Glomerular visceral epithelial cell (primary cell): ENCODE data around the gene CLIP4.
"Not testable (repeated sequence)": the region's sequence is repeated elsewhere in the genome, so short reads cannot be mapped to it uniquely, and the experiment has no call there.

ENCODE experiments used
- DNase-seq: peaks from one replicate; pipeline ENCODE4 v3.0.0-alpha.2; 2016; ENCODE audit errors: extremely low spot score

The CLIP4 gene

GRCh38 chr2:29114946-29115609 lies at the start of gene CLIP4:
CLIP4 (plus strand) TSS chr2:29115415; CDS start chr2:29121389, 5,974 bp downstream.
- peak; percentile 36 for DNase-seq

GRCh38 chr2:29066271-29066860 lies 48.8 kb upstream of the CLIP4 start:
- no peak for DNase-seq

GRCh38 chr2:29066997-29067605 lies 48.1 kb upstream of the CLIP4 start:
- DNase-seq, result no peak

- no peak for DNase-seq
Measured at GRCh38 chr2:29068513-29068912, 46.7 kb upstream of the CLIP4 start.

DNA sequence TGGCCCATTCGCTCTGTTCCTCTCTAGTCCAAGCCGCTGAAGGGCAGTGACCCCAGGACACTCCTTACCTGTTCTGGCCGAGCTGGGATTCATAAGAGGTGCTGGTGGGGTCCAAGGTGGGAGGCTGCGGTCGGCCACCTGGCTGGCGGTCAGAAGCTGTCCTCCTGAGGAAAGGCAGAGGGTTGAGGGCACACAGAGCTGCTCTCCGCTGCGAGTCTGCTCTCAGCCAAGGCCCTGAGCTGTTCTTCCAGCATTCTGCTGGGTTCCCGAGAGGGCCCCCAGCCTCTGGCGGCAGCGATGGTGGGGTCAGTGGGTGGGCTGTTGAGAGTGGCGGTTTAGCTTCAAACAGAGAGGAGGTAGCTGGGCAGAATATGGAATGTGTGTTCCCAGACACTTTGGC lies 44.7 kb upstream of the CLIP4 start:
- no peak for DNase-seq

- no peak for DNase-seq
Measured at GRCh38 chr2:29071032-29071975, 43.9 kb upstream of the CLIP4 start.

GRCh38 chr2:29072251-29072650 lies 43.0 kb upstream of the CLIP4 start:
- DNase-seq, result no peak

DNA sequence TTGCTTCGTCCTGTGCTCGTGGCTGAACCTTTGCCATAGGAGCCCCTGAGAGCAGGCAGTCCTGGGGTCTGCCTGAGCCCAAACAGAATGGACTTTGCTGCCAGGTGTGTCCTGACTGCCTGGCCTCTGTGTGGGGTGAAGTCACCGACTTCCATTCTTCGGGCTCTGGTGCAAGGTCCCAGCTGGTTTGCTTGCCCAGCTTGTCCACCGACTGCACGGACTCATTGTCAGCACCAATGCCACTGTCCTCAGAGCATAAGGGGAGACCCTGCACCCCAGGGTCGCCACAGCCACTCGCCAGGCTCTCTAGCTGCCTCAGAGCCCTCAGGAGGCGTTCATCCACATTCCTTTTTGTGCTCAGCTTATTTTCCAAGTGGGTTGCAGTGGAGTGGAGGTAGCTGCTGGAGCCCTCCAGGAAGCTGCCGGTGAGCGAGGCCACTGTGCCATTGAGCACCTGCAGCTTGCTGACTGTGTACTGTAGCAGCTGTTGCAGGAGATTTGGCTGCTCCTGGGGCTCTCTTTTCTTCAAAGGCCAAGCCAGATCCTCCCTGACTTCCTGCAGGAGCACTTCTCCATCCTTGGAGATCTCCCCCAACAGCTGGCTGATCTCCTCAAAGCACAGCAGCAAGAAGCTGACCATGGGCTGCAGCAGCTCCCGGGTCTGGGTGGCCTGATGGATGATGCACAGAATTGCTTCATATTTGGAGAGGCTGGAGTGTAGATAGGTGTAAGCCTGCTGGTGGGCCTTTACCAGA lies 42.1 kb upstream of the CLIP4 start:
- DNase-seq, result no peak

DNA sequence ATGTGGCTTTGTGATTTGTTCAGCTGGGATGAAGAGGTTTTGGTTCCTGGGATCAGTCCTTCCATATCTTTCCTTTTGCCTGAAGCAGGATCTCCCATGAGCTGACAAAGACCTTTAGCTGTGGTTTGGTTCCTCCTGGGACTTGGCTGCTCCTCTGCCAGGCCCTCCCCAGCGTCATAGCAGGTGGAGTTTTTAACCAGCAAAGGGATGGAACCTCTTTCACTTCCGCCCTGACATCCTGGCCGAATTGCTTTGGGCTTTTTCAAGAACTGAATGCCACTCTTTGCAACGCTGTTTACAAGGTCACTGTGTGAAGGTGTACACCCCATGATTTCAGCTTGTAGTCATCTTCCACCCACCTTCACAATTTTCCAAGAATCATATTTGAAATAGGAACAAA lies 41.3 kb upstream of the CLIP4 start:
- no peak for DNase-seq

DNA sequence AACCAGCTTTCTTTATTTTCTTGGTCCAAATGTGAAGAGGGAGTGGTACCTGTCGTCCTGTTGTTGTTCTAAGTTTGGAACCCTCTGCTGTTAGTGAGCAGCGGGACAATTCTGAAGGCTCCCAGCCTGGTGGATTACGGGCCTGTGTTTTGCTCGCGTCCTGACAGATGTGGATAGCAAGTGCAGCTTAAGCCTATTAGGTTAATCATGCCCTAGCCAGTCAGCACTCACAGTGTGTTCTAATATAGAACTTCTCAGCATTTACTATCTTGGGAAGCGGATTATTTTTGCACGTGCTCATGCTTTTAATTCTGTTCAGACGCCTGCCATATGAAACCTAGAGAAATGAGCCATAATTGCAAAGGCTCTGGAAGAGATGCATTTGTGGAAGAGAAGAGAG lies 40.8 kb upstream of the CLIP4 start, which contains the start of gene PCARE:
PCARE (minus strand) TSS at position 113 of the 400 bp plus-strand sequence. CDS start 262 bp downstream, outside the sequence.
- DNase-seq, result no peak

GRCh38 chr2:29075894-29076705 lies 39.1 kb upstream of the CLIP4 start:
- no peak for DNase-seq

DNA sequence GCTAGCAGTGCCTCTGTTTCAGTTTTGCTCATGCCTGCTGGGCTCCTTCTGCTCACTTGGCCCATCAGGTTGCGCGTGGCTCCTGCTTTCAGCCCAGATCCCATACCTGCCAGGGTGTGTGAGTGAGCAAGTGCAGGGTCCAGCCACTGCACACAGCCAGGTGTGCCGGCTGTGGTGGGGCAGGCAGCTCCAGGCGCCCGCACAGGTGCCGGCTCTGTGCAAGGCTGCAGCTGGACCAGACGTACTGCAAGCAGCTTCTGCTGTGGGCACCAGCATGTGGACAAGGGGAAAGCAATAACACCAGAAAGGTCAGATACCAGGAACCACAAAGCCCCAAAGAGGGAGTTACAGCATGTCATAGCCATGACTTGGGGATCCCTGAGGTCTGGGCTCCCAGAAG lies 35.3 kb upstream of the CLIP4 start:
- DNase-seq, result no peak

DNA sequence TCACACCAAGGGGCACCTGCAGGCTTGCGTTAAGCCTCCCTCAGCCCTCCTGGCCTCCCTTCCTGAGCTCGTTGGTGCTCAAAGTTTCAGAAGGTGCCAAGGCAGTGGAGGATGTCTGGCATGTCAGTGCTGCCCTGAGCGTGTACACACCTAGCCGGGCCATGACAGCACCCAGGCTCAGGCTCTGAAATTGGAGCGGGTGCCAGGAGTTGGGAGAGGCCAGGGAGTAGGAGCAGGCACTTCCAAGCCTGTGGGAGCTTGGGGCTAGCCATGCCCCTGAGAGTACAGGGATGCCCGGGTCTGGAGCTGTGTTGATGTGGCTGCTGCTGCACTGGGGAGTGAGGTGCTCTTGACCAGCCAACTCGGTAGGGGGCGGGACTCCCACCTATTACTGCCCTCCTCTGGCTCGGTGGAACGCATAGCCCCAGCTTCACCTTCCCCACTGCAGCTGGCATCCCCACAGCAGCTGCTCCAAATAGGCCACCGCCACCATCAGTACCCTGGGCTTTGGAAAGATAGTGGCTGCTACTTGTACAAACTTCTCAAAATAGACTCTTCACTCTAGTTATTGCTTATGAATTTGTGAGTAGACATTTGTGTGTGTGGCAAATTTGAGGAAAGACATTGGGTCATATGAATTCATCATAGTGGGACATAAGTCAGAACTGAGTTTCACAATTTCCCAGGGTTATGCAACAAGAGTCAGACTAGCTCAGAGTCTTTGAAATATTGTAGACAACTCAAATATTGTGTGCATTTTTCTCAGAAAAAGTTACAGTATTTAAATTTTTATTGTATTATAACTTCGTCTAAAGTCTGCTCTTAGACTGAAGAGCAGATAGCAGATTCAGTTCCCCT lies 34.1 kb upstream of the CLIP4 start:
- DNase-seq, result no peak

- peak; percentile 21 for DNase-seq
Measured at GRCh38 chr2:29082804-29083495, 32.3 kb upstream of the CLIP4 start.

DNA sequence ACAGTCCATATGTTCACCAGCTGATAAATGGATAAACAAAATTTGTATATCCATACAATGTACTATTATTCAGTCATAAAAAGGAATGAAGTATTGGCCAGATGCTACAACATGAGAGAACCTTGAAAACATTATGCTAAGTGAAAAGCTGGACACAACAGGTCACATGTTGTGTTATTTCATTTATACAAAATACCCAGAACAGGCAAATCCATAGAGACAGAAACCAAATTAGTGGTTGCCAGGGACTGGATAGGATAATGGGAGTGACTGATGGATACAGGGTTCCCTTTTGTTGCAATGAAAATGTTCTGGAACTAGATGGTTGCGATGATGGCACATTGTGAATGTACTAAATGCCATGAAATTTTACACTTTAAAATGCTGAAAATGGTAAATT lies 30.7 kb upstream of the CLIP4 start:
- DNase-seq, result no peak

DNA sequence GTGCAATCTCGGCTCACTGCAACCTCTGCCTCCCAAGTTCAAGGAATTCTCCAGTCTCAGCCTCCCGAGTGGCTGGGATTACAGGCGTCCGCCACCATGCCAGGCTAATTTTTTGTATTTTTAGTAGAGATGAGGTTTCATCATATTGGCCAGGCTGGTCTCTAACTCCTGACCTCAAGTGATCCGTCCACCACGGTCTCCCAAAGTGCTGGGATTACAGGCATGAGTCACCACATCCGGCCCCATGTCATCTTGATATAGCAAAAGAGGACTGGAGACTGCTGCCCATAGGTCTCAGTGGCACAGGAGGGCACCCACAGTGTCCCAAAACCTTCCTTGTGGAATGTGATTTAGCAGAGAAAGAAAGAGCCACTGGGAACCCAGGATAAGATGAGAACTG lies 24.9 kb upstream of the CLIP4 start:
- not testable (repeated sequence) for DNase-seq

GRCh38 chr2:29096969-29097368 lies 18.2 kb upstream of the CLIP4 start:
- no peak for DNase-seq

GRCh38 chr2:29097569-29097968 lies 17.6 kb upstream of the CLIP4 start:
- DNase-seq, result no peak

DNA sequence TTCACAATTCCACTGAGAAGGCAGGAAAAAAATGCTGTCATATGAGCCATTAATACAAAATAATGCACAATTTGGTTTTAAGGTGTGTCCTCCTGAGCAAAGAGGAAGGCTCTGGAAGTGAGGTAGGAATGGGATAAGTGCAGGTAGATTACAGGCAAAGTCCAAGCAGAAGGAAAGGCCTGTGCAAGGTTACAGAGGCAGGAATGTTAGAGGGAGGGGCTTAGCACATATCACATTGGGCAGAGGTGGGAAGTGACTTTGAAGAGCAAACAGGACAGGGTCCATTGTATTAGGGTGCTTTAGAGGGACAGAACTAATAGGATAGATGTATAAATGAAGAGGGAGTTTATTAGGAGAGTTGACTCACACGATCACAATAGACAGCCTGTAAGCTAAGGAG lies 14.7 kb upstream of the CLIP4 start:
- DNase-seq, result no peak
